Measurements from ENCODE around the gene INTS6L.

GRCh38 chrX:135535077-135535940 lies 14.8 kb downstream of the INTS6L start:
- TF ChIP-seq CTCF (IDR thresholded peaks at IDR 0.05): no peak
- no peak for TF ChIP-seq POLR2A (IDR thresholded peaks at IDR 0.05)

Data from testis (tissue), 2 donors.